DND-41 (cell line): ENCODE results near the gene IRAK1BP1.

ENCODE experiments used
- ATAC-seq: fragments of 200-7000 bp; cut with Tn5 transposase; 3 replicates; pipeline ENCODE4 v1.9.1; 2021; ENCODE audit warnings: low read depth; ENCODE audit not compliant: insufficient read depth
- DNase-seq: peaks from one replicate; pipeline ENCODE4 v3.0.0-alpha.2; 2020
- H2AFZ ChIP-seq: 2 replicates; pipeline ENCODE4 v1.6.0; 2012; ENCODE audit warnings: low read depth, low read length
- H3K27ac ChIP-seq: 2 replicates; pipeline ENCODE4 v1.5.1; 2012; ENCODE audit warnings: low read length, inconsistent platforms
- H3K27me3 ChIP-seq: fragments of 200-600 bp; sonication (generic); 2 replicates; pipeline ENCODE4 v1.6.0; 2012; ENCODE audit warnings: low read length, mild to moderate bottlenecking, inconsistent platforms; ENCODE audit not compliant: insufficient read depth, poor library complexity
- H3K36me3 ChIP-seq: 2 replicates; pipeline ENCODE4 v1.5.1; 2012; ENCODE audit warnings: low read length, inconsistent platforms; ENCODE audit not compliant: insufficient read depth
- H3K4me1 ChIP-seq: 2 replicates; pipeline ENCODE4 v1.5.1; 2012; ENCODE audit warnings: mild to moderate bottlenecking, low read length; ENCODE audit not compliant: insufficient read depth
- H3K4me2 ChIP-seq: 2 replicates; pipeline ENCODE4 v1.6.0; 2012; ENCODE audit warnings: mild to moderate bottlenecking, moderate library complexity, low read length, inconsistent platforms; ENCODE audit not compliant: insufficient read depth
- H3K4me3 ChIP-seq, 2 experiments: fragments of 200-600 bp in 1 of 2; shearing (Covaris generic) in 1 of 2; 2 replicates each; pipeline ENCODE4 v1.5.1; 2012 to 2016; ENCODE audit warnings: inconsistent platforms in 2 of 2, low read length in 2 of 2, mild to moderate bottlenecking in 2 of 2, low read depth in 1 of 2, moderate library complexity in 1 of 2
- H3K79me2 ChIP-seq: 2 replicates; pipeline ENCODE4 v1.6.0; 2012; ENCODE audit warnings: low read length, inconsistent platforms; ENCODE audit not compliant: insufficient read depth
- H3K9ac ChIP-seq: 2 replicates; pipeline ENCODE4 v1.6.0; 2012; ENCODE audit warnings: low read depth, mild to moderate bottlenecking, inconsistent platforms, low read length, moderate library complexity
- H3K9me3 ChIP-seq: 2 replicates; pipeline ENCODE4 v1.5.1; 2012; ENCODE audit warnings: low read length, moderate library complexity, mild to moderate bottlenecking, inconsistent platforms; ENCODE audit not compliant: insufficient read depth, severe bottlenecking
- H4K20me1 ChIP-seq: 2 replicates; pipeline ENCODE4 v1.6.0; 2012; ENCODE audit warnings: low read length; ENCODE audit not compliant: insufficient read depth
- EZH2 ChIP-seq: IDR thresholded peaks from 3 replicates; pipeline ENCODE4 v1.6.1; 2012; ENCODE audit warnings: borderline replicate concordance, low read depth, mild to moderate bottlenecking, moderate library complexity, low read length, inconsistent platforms; ENCODE audit not compliant: severe bottlenecking
- TF ChIP-seq, protein P1 (sequence below): IDR thresholded peaks from 2 replicates; pipeline ENCODE4 v1.5.1; 2012; ENCODE audit warnings: borderline replicate concordance, low read length, moderate library complexity, mild to moderate bottlenecking; ENCODE audit not compliant: poor library complexity, severe bottlenecking; ENCODE audit errors: extremely low read depth

The IRAK1BP1 gene

DNA sequence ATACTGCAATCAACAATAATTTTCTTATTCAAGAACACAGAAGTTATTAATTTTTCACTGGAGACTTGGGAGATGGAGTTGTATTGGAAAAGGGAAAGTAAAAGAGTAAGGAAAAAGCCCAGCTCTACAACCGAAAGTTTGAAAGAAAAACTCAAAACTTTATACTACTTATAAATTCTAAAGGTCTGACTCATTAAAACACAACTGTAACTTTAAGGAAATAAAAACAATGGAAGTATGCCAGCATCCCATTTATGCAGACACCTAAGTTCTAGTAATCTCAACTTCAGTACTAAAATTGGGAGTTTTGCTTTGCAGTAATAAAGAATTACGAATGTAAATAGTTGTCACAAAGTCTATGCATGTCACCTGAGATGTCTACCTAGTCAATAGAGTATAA lies 80.6 kb downstream of the IRAK1BP1 start:
- Histone ChIP-seq H3K27me3 (no peaks in the 10 kb centered on the region), H2AFZ (no peak overlapping the region), H3K27ac (no peak overlapping the region), H3K4me1 (no peaks in the 10 kb centered on the region), H4K20me1 (no peaks in the 10 kb centered on the region), H3K4me3 (no peak overlapping the region), H3K4me2 (no peak overlapping the region), H3K9me3 (peaks cover 12% of the 10 kb centered on the region), H3K9ac (no peak overlapping the region), H3K36me3 (peaks cover 100% of the 10 kb centered on the region), H3K79me2 (no peaks in the 10 kb centered on the region)
- DNase-seq: no peak
- TF ChIP-seq, protein P1, sequence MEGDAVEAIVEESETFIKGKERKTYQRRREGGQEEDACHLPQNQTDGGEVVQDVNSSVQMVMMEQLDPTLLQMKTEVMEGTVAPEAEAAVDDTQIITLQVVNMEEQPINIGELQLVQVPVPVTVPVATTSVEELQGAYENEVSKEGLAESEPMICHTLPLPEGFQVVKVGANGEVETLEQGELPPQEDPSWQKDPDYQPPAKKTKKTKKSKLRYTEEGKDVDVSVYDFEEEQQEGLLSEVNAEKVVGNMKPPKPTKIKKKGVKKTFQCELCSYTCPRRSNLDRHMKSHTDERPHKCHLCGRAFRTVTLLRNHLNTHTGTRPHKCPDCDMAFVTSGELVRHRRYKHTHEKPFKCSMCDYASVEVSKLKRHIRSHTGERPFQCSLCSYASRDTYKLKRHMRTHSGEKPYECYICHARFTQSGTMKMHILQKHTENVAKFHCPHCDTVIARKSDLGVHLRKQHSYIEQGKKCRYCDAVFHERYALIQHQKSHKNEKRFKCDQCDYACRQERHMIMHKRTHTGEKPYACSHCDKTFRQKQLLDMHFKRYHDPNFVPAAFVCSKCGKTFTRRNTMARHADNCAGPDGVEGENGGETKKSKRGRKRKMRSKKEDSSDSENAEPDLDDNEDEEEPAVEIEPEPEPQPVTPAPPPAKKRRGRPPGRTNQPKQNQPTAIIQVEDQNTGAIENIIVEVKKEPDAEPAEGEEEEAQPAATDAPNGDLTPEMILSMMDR: no peak
- TF ChIP-seq EZH2: no peak
- ATAC-seq: no peak

DNA sequence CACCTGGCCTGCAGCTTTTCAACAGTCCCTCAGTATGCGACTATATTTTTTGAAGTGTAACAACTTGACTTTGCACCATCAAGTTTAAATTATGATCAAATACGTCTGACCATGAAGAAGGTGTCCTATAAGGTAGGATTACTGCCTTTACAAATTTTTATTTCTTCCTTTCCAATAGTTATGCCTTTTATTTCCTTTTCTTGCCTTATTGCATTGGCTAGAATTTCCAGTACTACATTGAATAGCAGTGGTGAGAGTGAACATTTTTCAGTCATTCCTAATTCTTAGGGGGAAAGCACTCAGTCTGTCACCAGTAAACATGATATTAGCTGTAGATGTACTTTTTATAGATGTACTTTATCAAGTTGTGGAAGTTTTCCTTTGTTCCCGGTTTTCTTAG lies 81.4 kb downstream of the IRAK1BP1 start:
- H3K4me3 ChIP-seq: no peak overlapping the region
- H3K9me3 ChIP-seq: peaks cover 12% of the 10 kb centered on the region
- ATAC-seq (no peak), DNase-seq (no peak)
- H3K79me2 ChIP-seq: no peaks in the 10 kb centered on the region
- H3K27ac ChIP-seq: no peak overlapping the region
- no peak overlapping the region for H3K4me2 ChIP-seq
- no peak overlapping the region for H2AFZ ChIP-seq
- H3K36me3 ChIP-seq: peaks cover 100% of the 10 kb centered on the region
- H4K20me1 ChIP-seq: no peaks in the 10 kb centered on the region
- no peaks in the 10 kb centered on the region for H3K4me1 ChIP-seq
- H3K27me3 ChIP-seq: no peaks in the 10 kb centered on the region
- TF ChIP-seq, protein P1: no peak
- TF ChIP-seq EZH2: no peak
- no peak overlapping the region for H3K9ac ChIP-seq

DNA sequence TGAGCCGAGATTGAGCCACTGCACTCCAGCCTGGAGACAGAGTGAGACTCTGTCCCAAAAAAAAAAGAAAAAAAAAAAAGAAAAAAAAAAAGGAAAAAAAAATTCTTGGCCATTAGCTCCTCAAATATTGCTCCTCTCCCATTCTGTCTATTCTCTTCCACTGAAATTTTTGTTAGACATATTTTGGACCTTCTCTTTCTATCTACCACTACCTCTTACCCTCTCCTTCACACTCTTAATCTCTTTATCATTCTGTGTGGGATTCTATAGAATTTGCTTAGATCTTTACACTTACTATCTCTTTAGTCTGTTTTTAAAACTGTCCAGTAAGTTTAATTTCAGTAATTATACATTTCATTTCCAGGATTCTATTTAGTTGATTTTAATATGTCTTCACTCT lies 85.0 kb downstream of the IRAK1BP1 start:
- DNase-seq: no peak
- Histone ChIP-seq H3K4me1 (no peaks in the 10 kb centered on the region), H3K9ac (no peak overlapping the region), H3K27me3 (no peaks in the 10 kb centered on the region), H4K20me1 (no peaks in the 10 kb centered on the region), H3K4me3 (no peak overlapping the region), H3K27ac (no peak overlapping the region), H3K79me2 (0 out of 2 replicates have a peak, but pooled peaks cover 2% of the 10 kb centered on the region), H3K9me3 (peaks cover 12% of the 10 kb centered on the region), H3K36me3 (peaks cover 98% of the 10 kb centered on the region), H3K4me2 (no peak overlapping the region), H2AFZ (no peak overlapping the region)
- ATAC-seq: no peak
- TF ChIP-seq, protein P1: no peak
- no peak for TF ChIP-seq EZH2
